ENCODE results near the gene PRMT2.
A peak's percentile ranks its signal among the peaks of the same experiment; 100 is the strongest.
"Not testable (repeated sequence)": the region's sequence is repeated elsewhere in the genome, so short reads cannot be mapped to it uniquely, and the experiment has no call there.

Gene PRMT2

GRCh38 chr21:46667741-46668380 lies 32.4 kb downstream of the PRMT2 start:
- DNase-seq (ENCODE audit: low read depth): peak; percentile 39
- H3K4me3 ChIP-seq (ENCODE audit: low read length): peak overlapping the region; percentile 62
- no peak for TF ChIP-seq CTCF (conservative IDR thresholded peaks at IDR 0.05; ENCODE audit: low read length)

- no peak for DNase-seq (ENCODE audit: low read depth)
- H3K4me3 ChIP-seq (ENCODE audit: low read length): peak overlapping the region; percentile 62
- TF ChIP-seq CTCF (conservative IDR thresholded peaks at IDR 0.05; ENCODE audit: low read length): no peak
Observed at GRCh38 chr21:46668381-46668780, 32.9 kb downstream of the PRMT2 start.

GRCh38 chr21:46668904-46669303 lies 33.4 kb downstream of the PRMT2 start:
- not testable (repeated sequence) for DNase-seq (ENCODE audit: low read depth); H3K4me3 ChIP-seq (ENCODE audit: low read length)

GRCh38 chr21:46674430-46675007 lies 39.0 kb downstream of the PRMT2 start:
- no peak for DNase-seq (ENCODE audit: low read depth)
- no peak overlapping the region for H3K4me3 ChIP-seq (ENCODE audit: low read length)
- no peak for TF ChIP-seq CTCF (conservative IDR thresholded peaks at IDR 0.05; ENCODE audit: low read length)

- no peak overlapping the region for H3K4me3 ChIP-seq (ENCODE audit: low read length)
- TF ChIP-seq CTCF (conservative IDR thresholded peaks at IDR 0.05; ENCODE audit: low read length): no peak
- DNase-seq (ENCODE audit: low read depth): peak; percentile 51
Observed at GRCh38 chr21:46675595-46676280, 40.3 kb downstream of the PRMT2 start.

GRCh38 chr21:46676542-46676941 lies 41.1 kb downstream of the PRMT2 start:
- H3K4me3 ChIP-seq (ENCODE audit: low read length); DNase-seq (ENCODE audit: low read depth): not testable (repeated sequence)

- DNase-seq (ENCODE audit: low read depth): peak; percentile 36
- not testable (repeated sequence) for H3K4me3 ChIP-seq (ENCODE audit: low read length)
Observed at GRCh38 chr21:46681593-46681992, 46.1 kb downstream of the PRMT2 start.

GRCh38 chr21:46698652-46699051 lies 63.2 kb downstream of the PRMT2 start:
- not testable (repeated sequence) for H3K4me3 ChIP-seq (ENCODE audit: low read length); DNase-seq (ENCODE audit: low read depth)

GRCh38 chr21:46699104-46699503 lies 63.6 kb downstream of the PRMT2 start:
- not testable (repeated sequence) for H3K4me3 ChIP-seq (ENCODE audit: low read length); DNase-seq (ENCODE audit: low read depth)

All from AG10803 (cell line).